ENCODE data around the gene ANXA10. TPM values are rescaled to one million over a fixed set of nuclear protein-coding genes. Genes with fewer than 3 reads are reported as not detected.
"Not testable (repeated sequence)": the region's sequence is repeated elsewhere in the genome, so short reads cannot be mapped to it uniquely, and the experiment has no call there.

The ANXA10 gene
- total RNA-seq, 1 donor from 2014 or later = 0.82 TPM

DNA sequence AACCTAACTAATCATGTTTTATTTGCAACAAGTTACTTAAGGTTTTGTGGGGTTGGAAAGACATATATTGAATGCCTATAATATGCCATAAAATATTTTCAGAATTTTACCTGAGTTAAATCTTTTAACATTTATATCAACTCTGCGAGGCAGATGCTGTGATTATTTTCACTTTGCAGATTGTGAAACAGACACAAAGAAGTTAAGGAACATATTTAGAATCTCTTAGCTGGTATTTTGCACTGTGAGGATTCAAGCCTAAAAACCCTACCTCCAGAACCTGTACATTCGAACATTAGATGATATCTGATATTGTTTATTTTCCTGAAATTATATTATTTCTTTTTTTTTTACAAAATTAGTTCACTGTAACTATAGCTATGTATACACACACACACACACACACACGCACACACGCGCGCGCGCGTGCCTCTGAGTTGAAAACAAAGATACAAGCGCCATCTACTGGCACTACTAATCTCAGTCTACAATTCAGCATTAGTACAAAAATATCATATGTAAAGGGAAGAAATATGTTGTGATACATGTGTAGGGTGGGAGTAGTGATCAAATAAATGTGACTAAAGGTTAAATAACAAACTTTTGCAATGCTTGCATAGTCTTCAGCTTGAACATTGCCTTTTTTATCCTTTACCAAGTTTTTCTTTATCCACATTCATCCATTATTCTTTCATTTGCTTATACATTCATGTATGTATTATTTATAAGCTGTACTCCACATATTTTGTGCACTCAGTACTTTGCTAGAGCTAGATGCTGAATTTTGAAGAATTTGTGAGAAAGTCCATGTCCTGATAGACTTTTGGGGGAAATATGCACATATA is 61.5 kb downstream of the ANXA10 start:
- peak; percentile 61 for DNase-seq (ENCODE audit: extremely low read depth, low read depth, low spot score)

DNA sequence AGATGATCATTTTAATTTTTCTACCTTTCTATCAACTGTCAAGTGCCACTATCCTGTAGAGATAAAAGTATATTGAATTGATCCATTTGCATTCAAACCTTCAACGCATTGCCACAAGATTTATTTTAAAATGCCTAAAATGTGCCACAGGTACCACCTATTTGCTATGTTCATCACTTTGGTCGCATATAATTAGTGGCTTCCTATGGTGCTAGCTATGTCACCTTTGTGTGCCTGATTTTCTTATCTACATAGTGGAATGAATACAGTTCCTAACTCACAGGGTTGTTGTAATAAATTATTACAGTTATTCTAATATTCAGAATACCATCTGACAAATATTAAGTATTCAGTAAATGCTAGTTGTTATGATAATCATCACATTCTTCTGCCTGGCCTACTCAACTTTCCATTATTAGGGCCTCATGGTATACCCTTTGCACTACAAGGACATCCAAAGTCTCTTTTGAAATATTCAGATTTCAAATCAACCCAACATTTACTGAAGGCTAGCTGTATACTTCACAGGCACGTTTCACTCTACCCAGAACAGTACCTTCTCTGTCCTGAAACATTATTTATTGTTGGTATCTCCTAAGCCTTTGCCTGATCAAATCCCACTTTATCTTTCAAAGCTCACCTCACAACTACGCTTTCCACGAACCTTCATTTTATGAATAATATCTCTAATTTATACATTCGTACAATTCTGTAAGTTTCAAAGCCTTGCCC is 62.4 kb downstream of the ANXA10 start:
- no peak for DNase-seq (ENCODE audit: extremely low read depth, low read depth, low spot score)

DNA sequence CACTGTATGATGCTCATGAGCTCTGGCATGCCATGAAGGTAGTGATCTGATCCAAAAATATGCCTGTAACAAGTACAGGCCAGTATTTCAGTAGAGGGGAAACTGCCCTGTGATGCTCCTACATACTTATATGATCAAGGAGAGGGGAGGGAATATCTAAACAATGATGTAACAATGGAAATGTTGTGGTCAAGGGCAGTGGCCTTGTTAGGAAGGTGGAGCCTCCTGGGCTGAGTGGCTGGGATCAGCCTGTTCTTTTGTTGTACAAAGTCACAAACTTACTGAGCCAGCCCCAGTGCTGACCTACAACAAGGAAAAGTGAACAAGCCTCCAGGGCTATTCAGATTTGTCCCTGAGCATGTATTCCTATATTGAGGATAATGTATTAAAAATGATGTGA is 70.3 kb downstream of the ANXA10 start:
- DNase-seq (ENCODE audit: extremely low read depth, low read depth, low spot score) = no peak

DNA sequence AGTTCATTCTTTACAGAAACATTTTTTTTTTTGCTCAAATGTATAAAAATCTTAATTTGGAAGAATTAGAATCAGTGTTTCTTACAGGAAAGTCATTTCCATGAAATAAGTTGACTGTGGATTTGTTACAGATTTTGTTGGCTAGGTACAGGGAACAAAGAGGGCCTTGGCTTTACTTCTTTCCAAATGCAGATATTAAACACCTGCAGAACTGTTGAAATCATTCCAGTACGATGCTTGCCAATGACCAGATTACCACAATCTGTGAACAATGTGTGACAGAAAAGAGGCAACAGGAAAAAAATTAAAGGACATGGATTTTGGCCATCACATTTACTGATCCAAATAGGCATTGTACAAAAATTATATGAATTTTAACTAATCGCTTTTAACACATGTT is 70.8 kb downstream of the ANXA10 start:
- DNase-seq (ENCODE audit: extremely low read depth, low read depth, low spot score) = no peak

DNA sequence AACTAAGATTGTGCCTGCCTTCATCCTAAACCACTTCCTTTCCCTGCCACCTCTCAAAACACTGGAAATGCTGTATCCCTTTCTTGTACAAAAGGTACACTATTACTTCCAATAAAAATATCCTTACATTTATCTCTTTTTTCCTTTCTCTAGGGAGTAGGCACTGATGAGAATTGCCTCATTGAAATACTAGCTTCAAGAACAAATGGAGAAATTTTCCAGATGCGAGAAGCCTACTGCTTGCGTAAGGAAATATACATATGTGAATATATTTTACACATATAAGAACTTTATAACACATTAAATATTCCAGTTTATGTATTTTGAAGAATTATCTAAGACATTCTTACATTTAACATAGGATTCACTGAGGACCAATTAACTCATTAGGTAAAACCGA is 71.7 kb downstream of the ANXA10 start:
- DNase-seq (ENCODE audit: extremely low read depth, low read depth, low spot score) = no peak

DNA sequence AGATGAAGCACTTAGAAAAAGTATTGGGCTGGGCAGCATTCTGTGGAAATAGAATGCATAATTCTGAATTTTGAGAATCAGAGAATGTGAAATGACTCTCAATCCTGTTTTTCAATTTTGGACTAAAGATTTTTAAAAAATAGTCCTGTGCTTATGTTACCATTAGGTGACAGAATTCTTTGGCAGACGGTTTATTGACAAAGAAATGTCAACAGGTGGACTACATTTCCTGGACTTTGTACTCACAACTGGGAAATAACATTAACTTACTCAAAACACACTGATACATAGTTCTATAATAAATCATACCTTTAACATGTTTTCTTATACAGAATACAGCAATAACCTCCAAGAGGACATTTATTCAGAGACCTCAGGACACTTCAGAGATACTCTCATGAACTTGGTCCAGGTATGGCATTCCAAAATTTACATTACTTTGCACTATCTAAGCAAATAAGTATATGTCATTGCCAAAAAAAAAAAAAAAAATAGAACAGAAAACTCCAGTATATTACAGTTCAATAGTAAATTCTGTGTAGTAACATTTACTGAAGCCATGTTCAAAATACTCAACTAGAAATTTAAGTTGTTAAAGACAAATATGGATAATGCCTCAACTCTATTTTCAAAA is 72.7 kb downstream of the ANXA10 start:
- no peak for DNase-seq (ENCODE audit: extremely low read depth, low read depth, low spot score)

DNA sequence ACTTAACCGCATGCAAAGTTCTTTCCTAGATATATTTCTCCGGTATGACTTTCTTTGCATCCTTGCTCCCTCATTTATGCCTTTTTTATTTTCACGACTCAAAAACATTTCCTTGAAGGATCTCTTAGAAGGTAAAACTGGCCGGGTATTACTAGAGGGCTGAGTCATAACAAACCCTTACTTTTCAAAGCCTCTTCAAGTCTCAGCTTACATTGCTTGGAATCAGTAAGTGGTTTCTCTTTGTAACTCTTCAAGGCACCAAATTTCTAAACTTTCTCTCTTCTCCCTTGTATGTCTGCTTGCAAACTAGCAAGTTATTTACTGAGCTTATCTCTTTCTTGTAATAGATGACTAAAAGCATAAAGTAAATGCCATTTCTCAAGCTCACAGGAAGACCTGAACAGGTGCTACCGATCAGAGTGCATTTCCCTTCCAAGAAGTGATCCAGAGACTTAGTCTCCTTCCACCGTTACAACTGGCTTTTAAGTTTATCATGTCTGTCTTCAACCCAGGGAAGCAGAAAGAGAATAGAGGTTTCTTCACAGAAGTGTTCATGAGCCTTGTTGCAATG is 75.5 kb downstream of the ANXA10 start:
- DNase-seq (ENCODE audit: extremely low read depth, low read depth, low spot score) = no peak

DNA sequence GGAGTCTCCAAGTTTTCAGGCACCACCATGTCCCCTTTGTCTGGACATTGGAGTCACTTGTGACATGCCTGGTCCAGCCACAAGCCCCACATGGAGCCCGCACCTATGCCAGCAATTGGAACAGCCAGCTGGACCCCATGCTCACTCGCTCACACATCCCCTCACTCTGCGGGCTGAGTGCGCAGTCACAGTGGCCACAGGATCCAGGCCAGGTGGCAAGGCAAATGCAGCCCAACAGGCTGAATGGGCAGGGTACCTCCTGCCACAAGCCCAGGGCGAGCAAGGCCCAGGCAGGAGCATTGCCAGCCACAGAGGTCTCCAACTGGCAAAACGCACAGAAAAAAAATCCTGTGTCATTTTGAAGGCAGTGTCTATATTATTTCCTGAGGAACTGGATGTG is 82.0 kb downstream of the ANXA10 start:
- no peak for DNase-seq (ENCODE audit: extremely low read depth, low read depth, low spot score)

DNA sequence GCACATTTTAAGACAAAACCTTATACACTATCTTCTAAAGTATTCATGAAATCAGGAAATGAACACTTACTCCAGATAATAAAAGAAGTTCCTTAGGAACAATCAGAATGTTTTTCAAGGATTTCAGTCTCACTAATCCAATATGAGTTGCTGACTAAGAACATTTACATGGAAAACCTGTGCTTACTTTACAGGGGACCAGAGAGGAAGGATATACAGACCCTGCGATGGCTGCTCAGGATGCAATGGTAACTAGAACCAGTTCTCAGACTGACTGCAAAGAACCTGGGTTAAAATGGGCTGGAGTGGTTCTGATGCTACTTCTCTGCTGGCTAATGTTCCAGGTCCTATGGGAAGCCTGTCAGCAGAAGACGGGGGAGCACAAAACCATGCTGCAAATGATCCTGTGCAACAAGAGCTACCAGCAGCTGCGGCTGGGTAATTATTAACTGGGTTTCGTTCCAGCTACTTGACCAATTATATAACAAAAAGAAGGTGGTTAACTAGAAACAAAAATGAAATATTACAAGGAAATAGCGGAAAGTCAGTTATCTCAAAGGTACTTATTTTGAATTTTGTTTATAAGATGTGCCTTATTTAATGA is 85.3 kb downstream of the ANXA10 start:
- no peak for DNase-seq (ENCODE audit: extremely low read depth, low read depth, low spot score)

DNA sequence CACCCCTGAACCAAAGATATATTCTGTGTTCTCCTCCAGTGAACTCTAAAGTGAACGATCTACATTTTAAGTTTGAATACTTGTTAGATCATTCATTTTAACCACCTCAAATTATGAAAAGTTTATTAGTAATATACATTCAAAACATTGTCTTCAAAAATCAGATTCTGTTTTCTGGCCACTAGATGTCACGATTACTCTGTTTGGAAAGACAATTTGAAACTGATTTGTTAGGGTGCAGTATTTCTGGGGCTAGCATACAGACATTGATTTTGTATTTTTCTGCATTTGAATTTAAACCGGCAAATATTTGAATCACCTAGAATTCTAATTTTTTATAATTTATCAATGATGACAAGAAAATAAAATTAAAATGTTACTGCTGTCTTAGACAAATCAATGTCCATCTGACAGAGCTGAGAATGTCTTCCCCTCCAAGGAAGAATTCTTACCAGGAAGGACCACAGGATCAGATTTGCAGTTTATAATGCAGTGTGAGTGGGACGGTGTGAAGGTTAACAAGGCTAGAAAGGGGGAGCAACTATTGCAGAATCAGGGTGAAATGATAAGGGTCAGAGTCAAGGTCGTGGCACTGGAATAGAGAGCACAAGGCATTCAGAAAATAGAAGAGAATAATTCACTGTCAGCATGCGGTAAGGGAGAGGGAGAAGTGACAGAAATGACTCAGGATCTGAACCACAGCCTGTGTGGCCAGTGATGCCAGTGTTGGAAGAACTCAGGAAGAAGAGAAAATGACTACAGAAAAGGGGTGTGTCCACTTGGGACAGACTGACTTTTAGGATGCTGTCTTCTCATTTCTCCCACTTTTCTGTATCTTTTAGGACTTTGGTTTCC is 91.6 kb downstream of the ANXA10 start:
- peak; percentile 34 for DNase-seq (ENCODE audit: extremely low read depth, low read depth, low spot score)

DNA sequence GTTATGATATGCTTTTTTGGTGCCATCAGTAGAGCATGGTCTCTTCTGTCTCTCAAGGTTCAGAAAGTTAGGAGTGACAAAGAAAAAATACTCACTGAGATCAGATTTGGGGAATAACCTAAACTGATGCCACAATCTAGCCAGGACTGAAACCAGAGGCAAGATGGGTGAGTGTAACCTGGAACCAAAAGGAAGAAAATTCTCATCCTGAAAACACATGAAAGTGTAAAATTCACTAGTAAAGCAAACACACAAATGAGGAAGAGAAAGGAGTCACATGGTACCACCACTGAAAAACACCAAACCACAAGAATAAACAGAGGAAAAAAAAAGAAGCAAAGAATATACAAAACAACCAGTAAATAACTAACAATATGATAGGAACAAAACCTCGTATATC is 96.4 kb downstream of the ANXA10 start:
- DNase-seq (ENCODE audit: extremely low read depth, low read depth, low spot score) = no peak

DNA sequence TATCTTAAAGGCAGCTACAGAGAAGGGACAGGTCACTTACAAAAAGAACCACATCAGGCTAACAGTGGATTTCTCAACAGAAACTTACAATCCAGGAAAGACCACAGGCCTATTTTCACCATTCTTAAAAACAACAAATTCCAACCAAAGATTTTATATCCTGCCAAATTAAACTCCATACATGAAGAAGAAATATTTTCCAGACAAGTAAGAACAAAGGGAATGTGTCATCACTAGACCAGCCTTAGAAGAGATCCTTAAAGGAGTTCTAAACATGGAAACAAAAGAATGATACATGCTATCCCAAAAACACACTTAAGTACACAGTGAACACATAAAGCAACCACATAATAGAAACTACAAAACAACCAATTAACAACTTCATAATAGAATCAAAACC is 105.6 kb downstream of the ANXA10 start:
- no peak for DNase-seq (ENCODE audit: extremely low read depth, low read depth, low spot score)

DNA sequence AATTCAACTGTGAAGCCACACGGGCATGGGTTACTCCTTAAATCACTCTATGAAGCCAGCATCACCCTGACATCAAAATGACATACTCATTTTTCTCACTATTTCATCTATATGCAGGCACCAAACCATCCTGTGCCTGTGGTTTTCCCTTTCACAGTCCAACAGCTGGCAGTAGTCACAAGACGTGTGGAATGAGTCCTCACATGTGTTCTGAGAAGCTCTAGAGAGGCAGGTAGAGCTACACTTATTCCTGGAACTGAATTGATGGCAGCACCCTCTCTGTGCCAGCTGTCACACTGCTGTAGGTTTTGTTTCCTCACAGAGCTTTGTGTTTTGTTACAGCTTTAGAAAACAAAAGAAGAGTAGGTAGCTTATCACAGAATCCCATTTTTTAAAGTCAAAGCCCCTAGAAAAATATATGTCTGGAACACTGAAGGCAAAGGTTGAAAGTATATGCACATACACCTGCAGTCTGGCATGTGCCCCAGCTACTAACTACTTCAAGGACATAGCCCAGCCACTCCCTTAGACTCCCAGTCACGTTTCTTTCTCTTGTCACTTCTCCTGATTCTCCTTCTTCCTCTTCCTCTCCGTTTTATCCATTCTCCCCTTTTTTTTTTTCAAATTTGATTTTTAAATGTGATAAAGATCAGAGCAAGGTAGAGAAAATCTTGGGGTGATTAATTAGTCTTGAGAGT is 107.1 kb downstream of the ANXA10 start:
- DNase-seq (ENCODE audit: extremely low read depth, low read depth, low spot score) = no peak

DNA sequence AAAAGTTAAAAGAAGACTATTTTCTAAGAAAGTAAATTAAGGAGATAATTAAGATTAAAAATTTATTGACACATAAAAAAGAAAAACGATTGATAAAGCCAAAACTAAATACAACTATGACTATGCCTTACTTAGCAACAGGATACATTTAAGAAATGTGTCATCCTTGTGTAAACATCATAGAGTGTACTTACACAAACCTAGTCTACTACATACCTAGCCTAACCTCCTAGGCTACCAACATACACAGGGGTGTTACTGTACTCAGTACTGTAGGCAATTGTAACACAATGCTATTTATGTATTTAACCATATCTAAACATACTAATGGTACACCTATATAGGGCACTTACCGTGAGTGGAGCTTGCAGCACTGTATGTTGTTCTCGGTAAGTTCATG is 108.3 kb downstream of the ANXA10 start:
- DNase-seq (ENCODE audit: extremely low read depth, low read depth, low spot score) = no peak

DNA sequence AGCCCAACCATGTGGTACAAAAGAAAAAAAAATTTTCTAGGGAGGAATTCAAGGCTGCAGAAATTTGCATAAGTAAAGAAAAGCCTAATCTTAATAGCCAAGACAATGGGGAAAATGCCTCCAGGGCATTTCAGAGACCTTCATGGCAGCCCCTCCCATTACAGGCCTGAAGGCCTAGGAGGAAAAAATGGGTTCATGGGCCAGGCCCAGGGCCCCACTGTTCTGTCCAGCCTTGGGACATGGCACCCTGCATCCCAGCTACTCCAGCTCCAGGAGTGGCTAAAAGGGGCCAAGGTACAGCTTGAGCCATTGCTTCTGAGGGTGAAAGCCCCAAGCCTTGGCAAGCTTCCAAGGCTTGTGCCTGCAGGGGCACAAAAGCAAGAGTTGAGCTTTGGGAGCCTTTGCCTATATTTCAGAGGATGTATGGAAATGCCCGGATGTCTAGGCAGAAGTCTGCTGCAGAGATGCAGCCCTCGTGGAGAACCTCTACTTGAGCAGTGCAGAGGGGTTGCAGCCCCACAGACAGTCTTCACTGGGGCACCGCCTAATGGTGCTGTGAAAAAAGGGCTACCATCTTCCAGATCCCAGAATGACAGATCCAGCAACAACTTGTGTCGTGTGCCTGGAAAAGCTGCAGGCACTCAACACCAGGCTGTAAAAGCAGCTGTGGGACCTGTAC is 111.0 kb downstream of the ANXA10 start:
- DNase-seq (ENCODE audit: extremely low read depth, low read depth, low spot score) = no peak

DNA sequence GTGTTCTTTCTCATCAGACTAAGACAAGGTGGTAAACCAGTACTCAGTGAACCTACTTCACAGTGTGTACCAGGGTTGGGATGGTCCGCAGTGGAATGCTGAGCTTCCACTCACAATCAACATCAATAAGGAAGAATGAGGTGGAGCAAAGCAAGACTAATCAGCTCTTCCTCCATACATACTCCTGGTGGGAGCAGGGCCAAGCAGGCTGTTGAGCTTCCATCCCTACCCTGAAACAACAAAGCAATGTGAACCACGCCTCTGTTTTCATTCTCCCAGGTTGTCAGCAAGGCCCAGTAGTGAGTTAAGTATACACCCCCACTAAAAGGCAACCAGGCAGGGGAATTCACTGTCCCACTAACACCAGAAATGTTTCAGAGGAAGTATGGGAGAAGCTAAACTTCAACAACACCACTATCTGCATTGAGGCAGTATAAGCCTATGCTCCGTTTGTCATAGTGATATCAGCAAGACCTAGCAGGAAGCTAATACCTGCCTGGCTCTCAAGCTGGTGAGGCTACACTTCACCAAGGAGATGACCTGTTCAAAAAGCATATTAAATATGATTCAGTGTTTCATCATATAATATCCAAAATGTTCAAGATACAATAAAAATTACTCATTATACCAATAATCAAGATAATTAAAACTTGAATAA is 116.7 kb downstream of the ANXA10 start:
- no peak for DNase-seq (ENCODE audit: extremely low read depth, low read depth, low spot score)

DNA sequence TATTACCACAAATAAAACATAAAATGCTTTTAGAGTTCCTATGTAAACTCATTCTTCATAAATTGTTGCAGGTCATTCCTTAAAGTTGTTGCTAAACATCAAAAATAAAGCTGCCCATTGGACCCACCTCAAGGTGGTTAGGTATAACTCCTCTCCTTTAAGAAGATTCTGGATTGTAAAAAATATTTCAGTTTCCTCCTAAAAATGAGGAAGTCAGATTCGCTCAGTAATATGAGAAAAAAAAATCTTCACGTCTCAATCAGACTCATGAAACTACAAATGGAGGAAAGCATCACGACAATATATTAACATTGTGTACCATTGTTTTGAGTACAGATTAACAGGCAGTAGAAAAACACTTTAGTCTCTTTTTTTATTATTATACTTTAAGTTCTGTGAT is 120.3 kb downstream of the ANXA10 start:
- no peak for DNase-seq (ENCODE audit: extremely low read depth, low read depth, low spot score)

DNA sequence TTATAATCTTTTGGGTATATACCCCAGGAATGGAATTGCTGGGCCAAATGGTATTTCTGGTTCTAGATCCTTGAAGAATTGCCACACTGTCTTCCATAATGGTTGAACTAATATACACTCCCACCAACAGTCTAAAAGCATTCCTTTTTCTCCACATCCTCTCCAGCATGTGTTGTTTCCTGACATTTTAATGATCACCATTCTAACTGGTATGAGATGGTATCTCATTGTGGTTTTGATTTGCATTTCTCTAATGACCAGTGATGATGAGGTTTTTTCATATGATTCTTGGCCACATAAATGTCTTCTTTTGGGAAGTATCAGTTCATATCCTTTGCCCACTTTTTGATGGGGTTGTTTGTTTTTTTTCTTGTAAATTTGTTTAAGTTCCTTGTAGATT is 121.2 kb downstream of the ANXA10 start:
- not testable (repeated sequence) for DNase-seq (ENCODE audit: extremely low read depth, low read depth, low spot score)

All from glomerular endothelial cell (primary cell).